ENCODE results near the gene WARS2. TPM values are rescaled to one million over a fixed set of nuclear protein-coding genes. Genes with fewer than 3 reads are reported as not detected.

Gene WARS2
- total and polyA plus RNA-seq, 8 donors, result 3.5 to 48.4 (median 9.5) TPM

- WGBS, 5 donors, result 45 to 70% (median 66%) methylated on average over 4 of the region's 4 CpGs
- no peak overlapping the region for H3K4me3 ChIP-seq
- DNase-seq, result peak in 1 of 2 donors; percentile 17
- no peaks in the 10 kb centered on the region for H3K36me3 ChIP-seq
- no peak overlapping the region for H3K27ac ChIP-seq
- no peak for TF ChIP-seq POLR2A (IDR thresholded peaks at IDR 0.05)
- no peak for TF ChIP-seq EP300 (IDR thresholded peaks at IDR 0.05)
- no peaks in the 10 kb centered on the region for H3K27me3 ChIP-seq
- intact Hi-C loops (cut with DNase I; ENCODE audit: low total_unique reads), result no loop called here
- no peaks in the 10 kb centered on the region for H3K4me1 ChIP-seq
- no peaks in the 10 kb centered on the region for H3K9me3 ChIP-seq
Measured at GRCh38 chr1:119080586-119080985, 59.9 kb downstream of the WARS2 start.

- no peak for TF ChIP-seq POLR2AphosphoS5 (IDR thresholded peaks at IDR 0.05)
- no peak for TF ChIP-seq POLR2A (IDR thresholded peaks at IDR 0.05)
- no peak for TF ChIP-seq EP300 (IDR thresholded peaks at IDR 0.05)
- no peak for DNase-seq
- Histone ChIP-seq H3K27me3 (no peaks in the 10 kb centered on the region), H3K27ac (no peak overlapping the region), H3K36me3 (no peaks in the 10 kb centered on the region), H3K9me3 (no peaks in the 10 kb centered on the region), H3K4me3 (no peak overlapping the region), H3K4me1 (no peaks in the 10 kb centered on the region)
- intact Hi-C loops (cut with DNase I; ENCODE audit: low total_unique reads), result no loop called here
- WGBS, 5 donors, result 96 to 100% (median 97%) methylated on average over 1 of the region's 1 CpG
Measured at GRCh38 chr1:119079881-119080280, 60.6 kb downstream of the WARS2 start.

- no peak overlapping the region for H3K27ac ChIP-seq
- TF ChIP-seq POLR2A (IDR thresholded peaks at IDR 0.05), result no peak
- TF ChIP-seq POLR2AphosphoS5 (IDR thresholded peaks at IDR 0.05), result no peak
- TF ChIP-seq CTCF (IDR thresholded peaks at IDR 0.05), result no peak
- peak in 1 of 2 donors; percentile 12 for DNase-seq
- no peaks in the 10 kb centered on the region for H3K4me1 ChIP-seq
- peaks cover 0 to 8% (median 1%) of the 10 kb centered on the region in 4 donors for H3K36me3 ChIP-seq
- intact Hi-C loops (cut with DNase I; ENCODE audit: low total_unique reads), result no loop called here
- WGBS, 5 donors, result 67 to 83% (median 75%) methylated on average over 1 of the region's 1 CpG
- no peaks in the 10 kb centered on the region for H3K27me3 ChIP-seq
- H3K4me3 ChIP-seq, result no peak overlapping the region
- H3K9me3 ChIP-seq, result no peaks in the 10 kb centered on the region
Measured at GRCh38 chr1:119075614-119076013, 64.8 kb downstream of the WARS2 start.

GRCh38 chr1:119071321-119071720, 69.1 kb downstream of the WARS2 start:
- H3K27ac ChIP-seq, result no peak overlapping the region
- no peaks in the 10 kb centered on the region for H3K27me3 ChIP-seq
- H3K4me1 ChIP-seq, result peaks cover 0 to 6% (median 0%) of the 10 kb centered on the region in 4 donors
- intact Hi-C loops (cut with DNase I; ENCODE audit: low total_unique reads), result no loop called here
- peaks cover 0 to 8% (median 1%) of the 10 kb centered on the region in 4 donors for H3K36me3 ChIP-seq
- H3K9me3 ChIP-seq, result no peaks in the 10 kb centered on the region
- no peak for DNase-seq
- WGBS, 5 donors, result 97 to 100% (median 97%) methylated on average over 3 of the region's 3 CpGs
- TF ChIP-seq POLR2AphosphoS5 (IDR thresholded peaks at IDR 0.05), result no peak
- TF ChIP-seq EP300 (IDR thresholded peaks at IDR 0.05), result no peak
- no peak for TF ChIP-seq POLR2A (IDR thresholded peaks at IDR 0.05)
- no peak for TF ChIP-seq CTCF (IDR thresholded peaks at IDR 0.05)
- H3K4me3 ChIP-seq, result no peak overlapping the region

- no peaks in the 10 kb centered on the region for H3K9me3 ChIP-seq
- 71 to 90% (median 80%) methylated on average over 5 of the region's 5 CpGs for WGBS, 5 donors
- H3K4me3 ChIP-seq, result no peak overlapping the region
- H3K4me1 ChIP-seq, result peaks cover 0 to 6% (median 0%) of the 10 kb centered on the region in 4 donors
- H3K27me3 ChIP-seq, result no peaks in the 10 kb centered on the region
- DNase-seq, result no peak
- TF ChIP-seq POLR2A (IDR thresholded peaks at IDR 0.05), result no peak
- no peak for TF ChIP-seq CTCF (IDR thresholded peaks at IDR 0.05)
- H3K27ac ChIP-seq, result no peak overlapping the region
- H3K36me3 ChIP-seq, result peaks cover 0 to 8% (median 1%) of the 10 kb centered on the region in 4 donors
- intact Hi-C loops (cut with DNase I; ENCODE audit: low total_unique reads), result no loop called here
Measured at GRCh38 chr1:119069682-119070081, 70.8 kb downstream of the WARS2 start.
